GM23338 (cell line): Measurements from ENCODE around the gene CDH4. TPM values are rescaled to one million over a fixed set of nuclear protein-coding genes. Genes with fewer than 3 reads are reported as not detected.

ENCODE experiments used
- ATAC-seq: fragments of 200-7000 bp; cut with Tn5 transposase; 3 replicates; pipeline ENCODE4 v1.9.1; 2020
- DNase-seq: peaks from one replicate; pipeline ENCODE4 v3.0.0-alpha.2; 2015; ENCODE audit warnings: low spot score
- H2AFZ ChIP-seq: fragments of 200-600 bp; sonication (generic); 2 replicates; pipeline ENCODE4 v1.8.0; 2016; ENCODE audit warnings: antibody characterized with exemption, mild to moderate bottlenecking, moderate library complexity
- H3F3A ChIP-seq: fragments of 200-600 bp; sonication (generic); replicated peaks from 2 replicates; pipeline ENCODE4 v1.8.0; 2017; ENCODE audit warnings: antibody characterized with exemption, mixed run types, low read depth
- H3K27ac ChIP-seq: fragments of 200-600 bp; sonication (generic); 2 replicates; pipeline ENCODE4 v1.6.1; 2016; ENCODE audit warnings: low read depth
- H3K27me3 ChIP-seq: fragments of 200-600 bp; sonication (generic); 2 replicates; pipeline ENCODE4 v1.8.0; 2016; ENCODE audit warnings: mild to moderate bottlenecking, mixed run types, moderate library complexity; ENCODE audit not compliant: insufficient read depth
- H3K36me3 ChIP-seq: fragments of 200-600 bp; sonication (generic); 2 replicates; pipeline ENCODE4 v1.8.0; 2016; ENCODE audit warnings: mild to moderate bottlenecking; ENCODE audit not compliant: insufficient read depth
- H3K4me1 ChIP-seq: fragments of 200-600 bp; sonication (generic); 2 replicates; pipeline ENCODE4 v1.8.0; 2016; ENCODE audit warnings: mild to moderate bottlenecking, moderate library complexity; ENCODE audit not compliant: insufficient read depth
- H3K4me2 ChIP-seq: fragments of 200-600 bp; sonication (generic); 2 replicates; pipeline ENCODE4 v1.7.1; 2017; ENCODE audit warnings: mixed run types
- H3K4me3 ChIP-seq: fragments of 200-600 bp; sonication (generic); 2 replicates; pipeline ENCODE4 v1.6.1; 2016; ENCODE audit warnings: mixed run types
- H3K79me2 ChIP-seq: fragments of 200-600 bp; sonication (generic); replicated peaks from 2 replicates; pipeline ENCODE4 v1.8.0; 2017; ENCODE audit warnings: mild to moderate bottlenecking; ENCODE audit not compliant: insufficient read depth
- H3K9me2 ChIP-seq: fragments of 200-600 bp; sonication (generic); 2 replicates; pipeline ENCODE4 v1.8.0; 2017; ENCODE audit not compliant: insufficient read depth
- H4K20me1 ChIP-seq: fragments of 200-600 bp; sonication (generic); replicated peaks from 2 replicates; pipeline ENCODE4 v1.8.0; 2017; ENCODE audit warnings: mild to moderate bottlenecking; ENCODE audit not compliant: insufficient read depth
- H3K27ac Mint-ChIP-seq: 2 replicates; pipeline ENCODE4 v1.8.0; 2020; ENCODE audit warnings: inconsistent platforms, mild to moderate bottlenecking, moderate library complexity, mixed read lengths
- H3K27me3 Mint-ChIP-seq: 3 replicates; pipeline ENCODE4 v1.8.0; 2022; ENCODE audit warnings: low read depth, mild to moderate bottlenecking, moderate library complexity, mixed read lengths, inconsistent platforms; ENCODE audit not compliant: insufficient read depth, poor library complexity
- H3K36me3 Mint-ChIP-seq: 3 replicates; pipeline ENCODE4 v1.8.0; 2021; ENCODE audit warnings: low read depth, mild to moderate bottlenecking, inconsistent platforms, moderate library complexity, mixed read lengths
- H3K4me1 Mint-ChIP-seq: 3 replicates; pipeline ENCODE4 v1.8.0; 2020; ENCODE audit warnings: mild to moderate bottlenecking, inconsistent platforms, mixed read lengths
- H3K4me3 Mint-ChIP-seq: 3 replicates; pipeline ENCODE4 v1.8.0; 2021; ENCODE audit warnings: moderate library complexity, mild to moderate bottlenecking, inconsistent platforms, mixed read lengths
- H3K9me3 Mint-ChIP-seq: 3 replicates; pipeline ENCODE4 v1.8.0; 2020; ENCODE audit warnings: moderate library complexity, mild to moderate bottlenecking, inconsistent platforms, mixed read lengths
- CREB1 ChIP-seq: fragments of 250-450 bp; sonication (Bioruptor Pico); IDR thresholded peaks from 2 replicates; pipeline ENCODE4 v1.5.0; 2020; ENCODE audit warnings: low read depth, mild to moderate bottlenecking, moderate library complexity
- CTCF ChIP-seq, 2 experiments: fragments of 200-600 bp in 1 of 2; sonication (generic) in 1 of 2; conservative IDR thresholded peaks; 2 replicates each; pipeline versions ENCODE4 v1.5.1 to v1.6.1; 2016 to 2017; ENCODE audit warnings: antibody characterized with exemption in 2 of 2, low read depth in 2 of 2, mild to moderate bottlenecking in 2 of 2, moderate library complexity in 1 of 2
- ETS1 ChIP-seq: IDR thresholded peaks from 2 replicates; pipeline ENCODE4 v1.6.1; 2016; ENCODE audit warnings: antibody characterized with exemption
- EZH2 ChIP-seq: fragments of 200-600 bp; sonication (generic); IDR thresholded peaks from one replicate; pipeline ENCODE4 v1.8.0; 2017; ENCODE audit warnings: antibody characterized with exemption, mild to moderate bottlenecking, low read depth; ENCODE audit not compliant: unreplicated experiment
- EZH2phosphoT487 ChIP-seq: fragments of 200-600 bp; sonication (generic); IDR thresholded peaks from one replicate; pipeline ENCODE4 v1.8.1; 2018; ENCODE audit warnings: antibody characterized with exemption; ENCODE audit not compliant: unreplicated experiment
- JUNB ChIP-seq: IDR thresholded peaks from one replicate; pipeline ENCODE4 v1.6.1; 2016; ENCODE audit warnings: antibody characterized with exemption; ENCODE audit not compliant: unreplicated experiment
- NANOG ChIP-seq: IDR thresholded peaks from 2 replicates; pipeline ENCODE4 v1.6.1; 2016; ENCODE audit warnings: antibody characterized with exemption, borderline replicate concordance
- POLR2AphosphoS5 ChIP-seq: IDR thresholded peaks from 2 replicates; pipeline ENCODE4 v1.6.1; 2016; ENCODE audit warnings: antibody characterized with exemption, low read depth
- REST ChIP-seq: IDR thresholded peaks from one replicate; pipeline ENCODE4 v1.6.1; 2018; ENCODE audit warnings: antibody characterized with exemption; ENCODE audit not compliant: unreplicated experiment
- STAT1 ChIP-seq: IDR thresholded peaks from one replicate; pipeline ENCODE4 v1.6.1; 2016; ENCODE audit warnings: antibody characterized with exemption; ENCODE audit not compliant: unreplicated experiment
- ZNF114 ChIP-seq: fragments of 250-450 bp; sonication (Bioruptor Pico); IDR thresholded peaks from 2 replicates; pipeline ENCODE4 v1.5.0; 2020; ENCODE audit warnings: mild to moderate bottlenecking, moderate library complexity
- ZNF331 ChIP-seq: fragments of 250-450 bp; sonication (Bioruptor Pico); IDR thresholded peaks from 2 replicates; pipeline ENCODE4 v1.5.0; 2020; ENCODE audit warnings: low read depth, mild to moderate bottlenecking, moderate library complexity
- ZNF462 ChIP-seq: fragments of 250-450 bp; sonication (Bioruptor Pico); IDR thresholded peaks from 2 replicates; pipeline ENCODE4 v1.5.0; 2020; ENCODE audit warnings: mild to moderate bottlenecking, moderate library complexity
- polyA plus RNA-seq: library from polyadenylated mRNA; unstranded; fragments of >200 nt; fragmentation: Nextera tagmentation; extraction: Ambion mirVana; gene quantifications from 2 replicates; pipeline ENCODE4 v1.2.1, GENCODE V29; 2016
- total RNA-seq: library from RNA; depleted of rRNA; stranded (reverse); fragments of >200 nt; shearing (Covaris generic); gene quantifications from 2 replicates; pipeline ENCODE4 v1.2.3, GENCODE V29; 2014

CDH4 gene
- total and polyA plus RNA-seq, 2 experiments from 2014 or later, result 1.2 to 4.2 TPM

- ATAC-seq, result no peak
- peaks cover 6% of the 10 kb centered on the region; the same call in 1 of the 2 replicates for H3K4me1 ChIP-seq
These were observed 470.2 kb downstream of the CDH4 start for GRCh38 chr20:61722146-61722678.

More at GRCh38 chr20:61722146-61722678, 470.2 kb downstream of the CDH4 start:
- no peaks in the 10 kb centered on the region for H3F3A ChIP-seq
- no peaks in the 10 kb centered on the region for H3K9me3 Mint-ChIP-seq
- H3K4me1 Mint-ChIP-seq, result peaks cover 28% of the 10 kb centered on the region
- no peak for DNase-seq
- H3K79me2 ChIP-seq, result no peaks in the 10 kb centered on the region
- H2AFZ ChIP-seq, result no peak overlapping the region
- H3K36me3 Mint-ChIP-seq, result no peaks in the 10 kb centered on the region
- no peaks in the 10 kb centered on the region for H3K27me3 ChIP-seq
- H3K4me3 ChIP-seq, result no peak overlapping the region
- no peak overlapping the region for H3K4me2 ChIP-seq
- no peak overlapping the region for H3K4me3 Mint-ChIP-seq
- TF ChIP-seq NANOG, result no peak
- no peak for TF ChIP-seq STAT1
- TF ChIP-seq ZNF114 (CRISPR knock-in tag), result no peak
- no peak for TF ChIP-seq EZH2phosphoT487
- TF ChIP-seq CREB1 (CRISPR knock-in tag), result no peak
- TF ChIP-seq POLR2AphosphoS5, result no peak
- TF ChIP-seq REST, result no peak
- no peak for TF ChIP-seq JUNB
- no peak for TF ChIP-seq ZNF462
- TF ChIP-seq ZNF331, result no peak
- no peak for TF ChIP-seq EZH2
- no peak for TF ChIP-seq ETS1
- TF ChIP-seq CTCF (conservative IDR thresholded peaks at IDR 0.05; ENCODE audit: low read depth in 2 of 2), result no peak
- H3K27me3 Mint-ChIP-seq, result peaks cover 16% of the 10 kb centered on the region
- H3K9me2 ChIP-seq, result no peaks in the 10 kb centered on the region
- no peaks in the 10 kb centered on the region for H3K36me3 ChIP-seq
- no peak overlapping the region for H3K27ac Mint-ChIP-seq
- no peaks in the 10 kb centered on the region for H4K20me1 ChIP-seq
- H3K27ac ChIP-seq, result no peak overlapping the region
